NCI-H2227 treated with DMSO at 0.1 percent for 48 hours (cell line): ENCODE measurements around the gene SMKR1.
"Not testable (repeated sequence)": the region's sequence is repeated elsewhere in the genome, so short reads cannot be mapped to it uniquely, and the experiment has no call there.

Source experiments
- DNase-seq: peaks from one replicate; lab custom pipeline; 2025; lab: John Stamatoyannopoulos, UW

The SMKR1 gene

GRCh38 chr7:129501760-129502707, at the start of gene SMKR1:
Gene SMKR1 (plus strand): TSS chr7:129502531. CDS start chr7:129502825, 294 bp downstream.
- peak; percentile 77 for DNase-seq

DNA sequence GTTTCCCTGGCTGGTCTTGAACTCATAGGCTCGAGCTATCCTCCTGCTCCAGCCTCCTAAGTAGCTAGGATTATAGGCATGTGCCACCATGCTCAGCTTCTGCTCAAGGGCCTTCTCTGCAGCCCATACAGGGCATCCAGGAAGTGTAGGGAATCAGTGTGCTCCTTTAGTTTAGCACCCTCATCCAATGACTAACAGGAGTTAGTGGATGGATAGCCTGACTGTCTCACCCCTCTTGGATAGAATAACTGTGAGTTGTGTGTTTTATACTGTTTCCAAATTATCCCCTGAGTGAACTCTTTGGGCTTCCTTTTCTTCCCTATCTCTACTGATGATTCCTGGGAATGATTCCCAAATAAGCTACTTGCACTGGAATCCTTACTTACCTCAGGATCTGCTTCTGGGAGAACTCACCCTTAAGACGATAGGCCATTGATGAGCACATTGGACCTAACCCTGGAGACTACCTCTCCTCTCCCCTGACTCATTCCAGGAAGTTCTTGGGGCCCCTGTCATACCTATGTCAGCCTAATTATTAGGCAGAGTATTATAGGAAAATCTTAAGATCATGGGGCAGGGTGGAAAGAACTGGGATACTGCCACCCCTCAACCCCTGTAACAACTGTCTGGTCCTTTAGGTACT, 49.6 kb upstream of the SMKR1 start:
- DNase-seq = no peak

DNA sequence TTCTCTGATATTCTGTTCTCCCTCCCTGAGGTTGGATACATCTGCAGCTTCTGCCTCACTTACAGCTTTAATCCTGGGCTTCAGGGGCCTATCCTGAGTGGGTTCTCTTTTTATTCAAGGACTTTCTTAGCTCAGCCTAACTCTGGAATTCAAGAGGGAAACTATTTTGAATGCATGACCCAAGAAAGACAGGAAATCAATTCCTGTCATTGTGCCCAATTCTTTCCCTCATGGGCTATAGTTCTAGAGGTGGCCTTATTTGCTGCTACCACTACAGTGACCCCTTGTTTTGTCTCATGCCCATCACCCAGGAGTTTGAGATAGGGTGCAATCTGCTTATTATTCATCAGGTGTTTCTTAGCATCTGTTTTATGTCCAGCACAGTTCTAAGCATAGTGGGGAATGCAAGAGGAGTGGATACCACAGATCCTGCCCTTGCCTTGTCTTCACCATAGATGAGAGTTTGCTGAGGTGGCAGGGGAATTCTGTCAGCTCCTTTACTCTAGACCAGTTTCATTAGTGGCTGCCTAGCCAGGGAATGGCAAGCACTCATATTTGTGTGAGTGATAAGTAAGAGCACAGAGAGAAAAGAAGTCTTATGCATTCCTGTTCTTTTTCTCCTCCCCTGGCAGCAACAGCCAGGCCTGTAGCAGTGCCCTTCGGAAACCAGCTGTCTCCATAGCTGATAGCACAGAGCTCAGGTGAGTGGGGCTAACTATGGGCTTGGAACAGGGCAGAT, 48.7 kb upstream of the SMKR1 start:
- no peak for DNase-seq

DNA sequence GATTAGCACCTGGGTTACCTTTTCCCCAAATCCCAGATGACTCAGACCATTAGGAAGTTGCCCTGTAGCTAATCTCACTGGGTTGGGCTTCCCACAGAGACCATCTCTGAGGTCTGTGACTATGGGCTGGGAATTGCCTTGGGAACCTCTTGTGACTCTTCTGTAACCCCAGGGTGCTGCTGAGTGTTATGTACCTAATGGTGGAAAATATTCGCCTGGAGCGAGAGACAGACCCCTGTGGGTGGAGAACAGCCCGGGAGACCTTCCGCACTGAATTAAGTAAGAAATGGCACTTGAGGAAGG, 48.1 kb upstream of the SMKR1 start:
- no peak for DNase-seq

GRCh38 chr7:129456421-129456820, 45.9 kb upstream of the SMKR1 start:
- DNase-seq = no peak

- no peak for DNase-seq
Measured at GRCh38 chr7:129457101-129457500, 45.2 kb upstream of the SMKR1 start.

GRCh38 chr7:129458171-129458570, 44.2 kb upstream of the SMKR1 start:
- no peak for DNase-seq

DNA sequence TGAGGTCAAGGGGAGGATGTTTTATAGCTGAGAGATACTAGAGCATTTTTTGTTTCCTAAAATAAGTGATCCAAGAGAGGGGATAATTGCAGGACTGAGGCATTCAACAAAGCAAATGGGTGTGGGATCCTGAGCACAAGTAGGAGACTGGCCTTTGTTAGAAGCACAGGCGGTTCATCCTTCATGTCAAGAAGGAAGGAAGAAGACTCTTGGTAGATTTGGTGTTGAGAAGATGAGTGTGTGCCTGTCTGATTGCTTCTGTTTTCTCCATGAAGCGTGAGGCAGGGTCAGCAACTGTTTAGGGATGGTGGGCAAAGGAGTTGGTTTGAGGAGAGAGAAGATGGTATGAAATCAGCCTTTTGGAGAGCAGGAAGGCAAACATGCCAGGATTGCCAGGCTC, 40.5 kb upstream of the SMKR1 start:
- peak; percentile 24 for DNase-seq

- no peak for DNase-seq
Measured at GRCh38 chr7:129462420-129462819, 39.9 kb upstream of the SMKR1 start.

DNA sequence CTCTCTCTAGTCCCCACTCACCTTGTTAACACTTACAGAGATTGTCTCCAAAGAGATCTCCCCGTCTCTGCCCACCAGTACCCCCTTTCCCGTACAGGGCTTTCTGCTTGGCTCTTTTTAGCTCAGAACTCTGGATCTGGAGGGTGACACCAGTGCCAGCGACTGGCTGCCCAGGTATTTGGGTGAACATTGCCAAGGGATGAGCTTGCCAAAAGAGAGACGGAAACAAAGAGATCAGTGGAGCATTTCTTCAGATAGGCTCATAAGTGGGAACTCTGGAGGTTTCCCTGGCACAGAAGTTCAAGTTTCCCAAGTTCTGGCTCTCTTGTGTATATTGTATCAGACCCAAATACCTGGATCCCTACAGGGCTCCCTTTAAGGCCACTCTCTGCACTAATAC, 38.1 kb upstream of the SMKR1 start:
- DNase-seq = no peak

- DNase-seq = no peak
Measured at GRCh38 chr7:129465080-129465479, 37.3 kb upstream of the SMKR1 start.

- DNase-seq = no peak
Measured at GRCh38 chr7:129466796-129467195, 35.5 kb upstream of the SMKR1 start.

DNA sequence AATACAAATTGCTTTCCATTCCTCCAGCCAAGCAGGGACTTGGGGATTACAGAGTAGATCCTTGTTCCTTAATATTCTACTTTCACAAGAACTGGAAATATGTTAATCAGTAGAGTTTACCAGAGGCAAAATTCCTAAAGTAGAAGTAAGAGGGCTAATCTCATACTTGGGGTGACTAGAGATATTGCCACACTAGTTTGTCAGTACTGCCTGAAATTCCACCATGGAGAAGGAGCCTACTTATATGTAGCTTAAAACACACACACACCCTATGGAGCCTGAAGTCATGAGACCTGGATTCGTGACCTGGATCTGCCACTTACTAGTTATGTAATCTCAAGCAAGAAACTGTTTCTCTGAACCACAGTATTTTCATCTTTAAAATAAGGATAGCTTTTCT, 34.2 kb upstream of the SMKR1 start:
- DNase-seq = no peak

- DNase-seq = no peak
Measured at GRCh38 chr7:129468547-129468946, 33.8 kb upstream of the SMKR1 start.

DNA sequence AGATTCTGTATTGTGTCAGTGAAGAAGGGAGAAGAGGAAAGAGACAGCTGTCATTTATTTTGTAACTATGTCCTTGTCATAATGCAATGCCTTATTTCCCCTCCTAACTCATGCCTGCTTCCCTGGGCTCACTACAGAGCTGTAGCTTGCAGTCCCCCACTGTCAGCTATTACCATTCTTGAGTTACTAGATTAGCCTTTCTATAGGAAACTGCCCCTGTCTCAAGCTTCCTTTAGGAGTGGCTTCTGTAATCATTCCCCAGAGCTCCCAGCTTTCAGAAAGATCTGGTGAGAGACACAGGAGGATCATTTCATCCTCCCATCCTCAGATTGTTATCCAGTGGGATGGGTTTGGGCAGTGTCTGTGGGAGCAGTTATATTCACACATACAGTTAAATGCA, 32.4 kb upstream of the SMKR1 start:
- no peak for DNase-seq

DNA sequence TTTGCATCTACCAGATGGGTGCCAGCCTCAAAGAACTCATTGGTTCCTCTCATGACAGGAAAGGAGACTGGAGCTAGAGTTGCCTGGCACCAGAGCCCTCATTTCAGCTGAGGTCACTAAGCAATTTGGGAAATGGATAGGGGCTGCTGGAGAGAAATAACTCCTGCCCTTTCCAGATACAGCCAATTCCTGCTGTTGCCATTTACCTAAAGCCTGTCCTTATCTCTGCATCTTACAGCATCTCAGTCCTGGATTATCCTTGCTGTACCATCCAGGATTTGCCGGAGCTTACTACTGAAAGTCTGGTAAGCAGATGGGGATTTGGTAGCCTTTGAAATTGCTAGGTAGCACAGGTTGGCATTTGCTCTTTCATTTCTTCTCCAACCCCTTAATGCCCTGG, 31.9 kb upstream of the SMKR1 start:
- no peak for DNase-seq

DNA sequence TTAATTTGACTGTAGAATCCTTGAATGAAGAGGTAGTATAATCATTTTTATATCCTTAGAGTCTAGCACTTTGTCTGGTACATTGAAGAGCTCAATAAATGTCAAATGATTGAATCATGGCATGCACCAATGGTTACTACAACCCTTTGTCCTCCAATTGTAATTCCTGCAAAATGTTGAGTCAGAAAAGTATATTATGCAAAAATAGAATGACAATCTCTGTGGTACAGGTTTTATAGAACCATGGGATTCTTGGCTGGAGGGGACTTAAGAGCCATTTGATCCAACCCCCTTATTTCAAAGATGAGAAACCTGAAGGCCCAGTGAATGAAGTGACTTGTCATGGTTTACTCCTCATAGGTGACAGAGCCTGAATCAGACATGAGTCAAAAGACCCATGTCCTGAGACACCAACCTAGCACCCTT, 30.9 kb upstream of the SMKR1 start:
- no peak for DNase-seq

GRCh38 chr7:129475931-129476330, 26.4 kb upstream of the SMKR1 start:
- not testable (repeated sequence) for DNase-seq

DNA sequence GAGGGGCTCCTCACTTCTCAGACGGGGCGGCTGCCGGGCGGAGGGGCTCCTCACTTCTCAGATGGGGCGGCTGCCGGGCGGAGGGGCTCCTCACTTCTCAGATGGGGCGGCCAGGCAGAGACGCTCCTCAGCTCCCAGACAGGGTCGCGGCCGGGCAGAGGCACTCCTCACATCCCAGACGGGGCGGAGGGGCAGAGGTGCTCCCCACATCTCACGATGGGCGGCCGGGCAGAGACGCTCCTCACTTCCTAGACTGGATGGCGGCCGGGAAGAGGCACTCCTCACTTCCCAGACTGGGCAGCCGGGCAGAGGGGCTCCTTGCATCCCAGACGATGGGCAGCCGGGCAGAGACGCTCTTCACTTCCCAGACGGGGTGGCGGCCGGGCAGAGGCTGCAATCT, 25.9 kb upstream of the SMKR1 start:
- DNase-seq = not testable (repeated sequence)

DNA sequence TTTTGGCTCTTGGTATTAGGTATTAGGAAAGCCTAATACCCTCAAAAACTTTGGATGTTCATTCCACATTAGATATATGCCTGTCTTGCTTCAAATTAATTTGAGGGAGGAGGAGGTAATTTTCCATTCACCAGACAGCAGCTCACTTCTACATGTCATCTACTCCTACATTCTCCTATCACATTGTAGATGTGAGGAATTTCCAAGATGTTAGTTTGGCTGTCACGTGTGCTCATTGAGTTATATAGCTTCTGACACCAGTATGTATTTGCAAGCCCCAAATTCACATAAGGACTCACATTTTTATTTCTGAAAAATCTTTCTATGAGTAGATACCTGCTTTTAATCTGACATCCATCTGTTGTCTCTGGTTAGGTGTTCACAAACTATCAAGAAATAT, 22.5 kb upstream of the SMKR1 start:
- DNase-seq = no peak

DNA sequence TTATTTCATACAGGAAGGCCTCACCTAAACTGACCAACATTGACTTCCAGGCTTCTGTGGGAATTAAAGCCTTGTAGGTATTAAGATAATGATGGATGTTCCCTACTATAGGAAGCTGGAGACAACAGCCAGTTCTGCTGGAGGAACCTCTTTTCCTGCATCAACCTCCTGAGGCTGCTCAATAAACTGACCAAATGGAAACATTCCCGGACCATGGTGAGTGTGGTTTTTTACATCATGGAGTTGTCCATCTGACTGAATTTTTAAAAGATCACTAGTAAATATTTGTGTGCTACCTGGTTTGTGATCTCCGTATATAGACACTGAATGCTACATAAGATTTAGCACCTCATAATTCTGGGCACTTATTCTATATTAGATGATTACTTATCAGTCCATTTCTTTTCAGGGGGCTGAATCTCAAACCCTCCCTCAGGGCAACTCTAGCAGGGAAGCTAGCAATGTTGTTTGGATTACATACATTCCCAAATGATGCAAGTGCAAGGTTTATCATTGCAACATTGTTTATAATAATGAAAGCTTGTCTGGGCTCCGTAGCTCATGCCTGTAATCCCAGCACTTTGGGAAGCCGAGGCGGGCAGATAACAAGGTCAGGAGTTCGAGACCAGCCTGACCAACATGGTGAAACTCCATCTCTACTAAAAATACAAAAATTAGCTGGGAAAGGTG, 21.5 kb upstream of the SMKR1 start:
- no peak for DNase-seq

GRCh38 chr7:129481376-129481775, 21.0 kb upstream of the SMKR1 start:
- DNase-seq = not testable (repeated sequence)
